Suprapubic skin (tissue), 4 donors: ENCODE results near the gene PET117.

Experiments used
- CTCF ChIP-seq, 2 donors: fragments of 200-600 bp in 1 of 2; fragments of 450-650 bp in 1 of 2; sonication (generic) in 1 of 2; IDR thresholded peaks; one replicate each; pipeline ENCODE4 v1.5.1; 2016 to 2019; ENCODE audit warnings: antibody characterized with exemption in 2 of 2, mild to moderate bottlenecking in 1 of 2, moderate library complexity in 1 of 2
- POLR2A ChIP-seq, 2 donors: fragments of 450-650 bp; IDR thresholded peaks; one replicate each; pipeline ENCODE4 v1.6.1; 2017; ENCODE audit warnings: antibody characterized with exemption in 2 of 2, mild to moderate bottlenecking in 2 of 2, moderate library complexity in 2 of 2
- POLR2AphosphoS5 ChIP-seq, 3 donors: sonication (generic); formaldehyde crosslinking; IDR thresholded peaks; one replicate each; pipeline ENCODE4 v1.6.1; 2017; ENCODE audit warnings: antibody characterized with exemption in 3 of 3

- no peak for TF ChIP-seq POLR2AphosphoS5 (IDR thresholded peaks at IDR 0.05)
- no peak for TF ChIP-seq CTCF (IDR thresholded peaks at IDR 0.05)
- no peak for TF ChIP-seq POLR2A (IDR thresholded peaks at IDR 0.05)
These were observed 37.4 kb downstream of the PET117 start for GRCh38 chr20:18174906-18175683.
